Measurements from ENCODE around the gene CRACDL.

CRACDL gene

DNA sequence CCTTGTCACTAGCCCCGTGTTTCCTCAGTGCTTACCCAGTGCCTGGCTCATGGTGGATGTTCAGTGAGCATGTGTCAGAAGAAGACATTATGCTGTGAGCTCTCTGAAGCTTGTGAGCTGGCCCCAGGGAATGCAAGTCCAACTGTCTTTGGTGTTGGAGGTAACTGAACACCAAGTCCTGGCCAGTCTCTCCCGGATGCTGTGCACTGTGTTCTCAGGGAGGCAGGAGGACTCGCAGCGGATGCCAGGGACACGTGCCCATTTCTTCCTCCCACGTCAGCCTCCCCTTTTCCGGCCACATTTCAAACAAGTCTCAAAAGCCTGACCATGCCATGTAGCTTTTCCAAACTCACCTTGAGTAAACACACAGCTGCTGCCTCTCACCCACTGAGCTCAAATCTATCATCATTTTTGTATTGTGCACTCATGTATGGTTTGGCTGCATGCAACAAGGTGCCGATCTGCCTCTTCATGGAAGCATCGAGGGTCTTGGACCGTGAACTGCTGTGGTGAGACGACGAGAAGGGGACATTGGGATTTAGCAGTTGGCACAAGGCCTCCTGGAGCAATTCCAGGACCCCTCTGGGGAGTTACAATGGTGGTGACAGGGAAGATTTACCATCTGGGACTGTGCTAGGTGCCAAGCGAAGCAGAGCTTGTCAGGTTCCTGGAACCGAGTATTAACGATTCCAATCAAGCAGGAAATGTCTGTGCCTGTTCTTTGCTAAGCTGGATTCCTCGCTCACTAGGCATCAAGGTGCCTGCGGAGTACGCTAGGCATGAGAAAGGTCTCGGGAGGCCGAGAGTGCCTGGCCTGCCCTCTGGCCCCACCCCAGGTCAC, 160.7 kb downstream of the CRACDL start:
- no peak overlapping the region for H3K4me3 ChIP-seq (ENCODE audit: low read depth, low read length)
- no peak for DNase-seq (ENCODE audit: low read depth)
- no peak for TF ChIP-seq CTCF (IDR thresholded peaks at IDR 0.05; ENCODE audit: control insufficient read depth, extremely low read depth, insufficient read depth)

- DNase-seq (ENCODE audit: low read depth), result no peak
- H3K4me3 ChIP-seq (ENCODE audit: low read depth, low read length), result no peak overlapping the region
- no peak for TF ChIP-seq CTCF (IDR thresholded peaks at IDR 0.05; ENCODE audit: control insufficient read depth, extremely low read depth, insufficient read depth)
Measured at GRCh38 chr2:98773907-98774306, 162.1 kb downstream of the CRACDL start.

DNA sequence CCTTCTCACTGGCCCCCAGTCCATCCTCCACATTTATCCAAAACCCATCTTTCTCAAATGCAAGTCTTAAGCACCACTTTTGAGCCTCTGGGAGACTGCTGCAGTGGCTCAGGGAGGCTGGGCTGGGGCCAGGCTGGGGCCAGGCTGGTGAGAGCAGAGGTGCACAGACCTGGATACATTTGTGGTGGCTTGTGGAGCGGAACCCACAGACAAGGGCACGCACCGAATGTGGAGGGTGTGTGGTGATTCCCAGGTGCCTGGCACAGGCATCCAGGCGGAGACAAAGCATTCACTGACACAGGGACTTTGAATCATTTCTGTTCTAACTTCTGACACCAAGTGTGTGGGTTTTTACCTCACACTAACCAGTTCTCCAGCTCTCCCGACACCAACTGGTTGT, 162.9 kb downstream of the CRACDL start:
- no peak for TF ChIP-seq CTCF (IDR thresholded peaks at IDR 0.05; ENCODE audit: control insufficient read depth, extremely low read depth, insufficient read depth)
- DNase-seq (ENCODE audit: low read depth), result no peak
- no peak overlapping the region for H3K4me3 ChIP-seq (ENCODE audit: low read depth, low read length)

GRCh38 chr2:98772536-98772935, 163.5 kb downstream of the CRACDL start:
- DNase-seq (ENCODE audit: low read depth), result no peak
- no peak for TF ChIP-seq CTCF (IDR thresholded peaks at IDR 0.05; ENCODE audit: control insufficient read depth, extremely low read depth, insufficient read depth)
- no peak overlapping the region for H3K4me3 ChIP-seq (ENCODE audit: low read depth, low read length)

GRCh38 chr2:98771721-98772524, 164.1 kb downstream of the CRACDL start:
- no peak overlapping the region for H3K4me3 ChIP-seq (ENCODE audit: low read depth, low read length)
- DNase-seq (ENCODE audit: low read depth), result no peak
- no peak for TF ChIP-seq CTCF (IDR thresholded peaks at IDR 0.05; ENCODE audit: control insufficient read depth, extremely low read depth, insufficient read depth)

- H3K4me3 ChIP-seq (ENCODE audit: low read depth, low read length), result no peak overlapping the region
- TF ChIP-seq CTCF (IDR thresholded peaks at IDR 0.05; ENCODE audit: control insufficient read depth, extremely low read depth, insufficient read depth), result no peak
- DNase-seq (ENCODE audit: low read depth), result no peak
Measured at GRCh38 chr2:98771264-98771663, 164.8 kb downstream of the CRACDL start.

Data from LNCaP clone FGC (cell line).